Loucy (cell line): ENCODE data around the gene SLC4A5.

Experiments used
- EZH2phosphoT487 ChIP-seq: fragments of 200-600 bp; IDR thresholded peaks from 2 replicates; pipeline ENCODE4 v1.6.1; 2018; ENCODE audit warnings: antibody characterized with exemption, mild to moderate bottlenecking, moderate library complexity, borderline replicate concordance
- TF ChIP-seq, protein P1 (sequence below): fragments of 200-600 bp; sonication (generic); conservative IDR thresholded peaks from 2 replicates; pipeline ENCODE4 v1.5.1; 2014; ENCODE audit warnings: mild to moderate bottlenecking, antibody characterized with exemption, low read length

DNA sequence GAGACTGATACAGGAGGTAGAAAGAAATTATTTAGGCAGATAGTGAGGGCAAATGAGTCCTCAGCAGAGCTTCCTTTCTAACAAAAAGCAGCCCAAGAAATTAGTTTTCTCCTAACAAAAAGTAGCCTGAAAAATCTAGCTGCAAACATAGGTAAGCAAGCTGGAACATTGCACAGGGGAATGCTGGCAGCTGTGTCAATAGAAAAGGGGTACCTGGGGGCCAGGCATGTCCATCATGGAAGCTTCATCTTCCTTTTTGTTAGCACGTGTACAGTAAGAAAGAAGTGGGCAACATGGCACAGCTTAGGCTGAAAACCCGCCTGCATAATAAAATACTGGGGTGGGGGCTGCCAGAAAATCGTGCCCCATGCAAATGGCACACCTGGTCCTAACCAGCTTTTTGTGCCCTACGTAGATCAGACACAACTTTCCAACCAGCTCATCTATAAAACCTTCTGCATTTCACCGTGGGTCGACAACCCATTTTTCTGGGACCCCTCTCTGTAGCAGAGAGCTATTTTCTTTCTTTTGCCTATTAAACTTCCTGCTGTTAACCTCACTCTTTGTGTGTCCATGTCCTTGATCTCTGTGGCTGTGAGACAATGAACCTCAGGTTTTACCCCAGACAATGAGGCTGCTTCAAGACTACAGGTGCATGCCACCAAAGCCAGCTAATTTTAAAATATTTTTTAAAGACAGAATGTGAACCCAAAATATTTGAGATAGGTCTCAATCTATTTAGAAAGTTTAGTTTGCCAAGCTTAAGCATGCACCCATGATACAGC, 151.4 kb downstream of the SLC4A5 start:
- TF ChIP-seq, protein P1, sequence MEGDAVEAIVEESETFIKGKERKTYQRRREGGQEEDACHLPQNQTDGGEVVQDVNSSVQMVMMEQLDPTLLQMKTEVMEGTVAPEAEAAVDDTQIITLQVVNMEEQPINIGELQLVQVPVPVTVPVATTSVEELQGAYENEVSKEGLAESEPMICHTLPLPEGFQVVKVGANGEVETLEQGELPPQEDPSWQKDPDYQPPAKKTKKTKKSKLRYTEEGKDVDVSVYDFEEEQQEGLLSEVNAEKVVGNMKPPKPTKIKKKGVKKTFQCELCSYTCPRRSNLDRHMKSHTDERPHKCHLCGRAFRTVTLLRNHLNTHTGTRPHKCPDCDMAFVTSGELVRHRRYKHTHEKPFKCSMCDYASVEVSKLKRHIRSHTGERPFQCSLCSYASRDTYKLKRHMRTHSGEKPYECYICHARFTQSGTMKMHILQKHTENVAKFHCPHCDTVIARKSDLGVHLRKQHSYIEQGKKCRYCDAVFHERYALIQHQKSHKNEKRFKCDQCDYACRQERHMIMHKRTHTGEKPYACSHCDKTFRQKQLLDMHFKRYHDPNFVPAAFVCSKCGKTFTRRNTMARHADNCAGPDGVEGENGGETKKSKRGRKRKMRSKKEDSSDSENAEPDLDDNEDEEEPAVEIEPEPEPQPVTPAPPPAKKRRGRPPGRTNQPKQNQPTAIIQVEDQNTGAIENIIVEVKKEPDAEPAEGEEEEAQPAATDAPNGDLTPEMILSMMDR, result no peak
- TF ChIP-seq EZH2phosphoT487, result no peak
